ENCODE results near the gene DICER1. TPM values are rescaled to one million over a fixed set of nuclear protein-coding genes. Genes with fewer than 3 reads are reported as not detected.
A peak's percentile ranks its signal among the peaks of the same experiment; 100 is the strongest.
"Not testable (repeated sequence)": the region's sequence is repeated elsewhere in the genome, so short reads cannot be mapped to it uniquely, and the experiment has no call there.

Gene DICER1, protein sequence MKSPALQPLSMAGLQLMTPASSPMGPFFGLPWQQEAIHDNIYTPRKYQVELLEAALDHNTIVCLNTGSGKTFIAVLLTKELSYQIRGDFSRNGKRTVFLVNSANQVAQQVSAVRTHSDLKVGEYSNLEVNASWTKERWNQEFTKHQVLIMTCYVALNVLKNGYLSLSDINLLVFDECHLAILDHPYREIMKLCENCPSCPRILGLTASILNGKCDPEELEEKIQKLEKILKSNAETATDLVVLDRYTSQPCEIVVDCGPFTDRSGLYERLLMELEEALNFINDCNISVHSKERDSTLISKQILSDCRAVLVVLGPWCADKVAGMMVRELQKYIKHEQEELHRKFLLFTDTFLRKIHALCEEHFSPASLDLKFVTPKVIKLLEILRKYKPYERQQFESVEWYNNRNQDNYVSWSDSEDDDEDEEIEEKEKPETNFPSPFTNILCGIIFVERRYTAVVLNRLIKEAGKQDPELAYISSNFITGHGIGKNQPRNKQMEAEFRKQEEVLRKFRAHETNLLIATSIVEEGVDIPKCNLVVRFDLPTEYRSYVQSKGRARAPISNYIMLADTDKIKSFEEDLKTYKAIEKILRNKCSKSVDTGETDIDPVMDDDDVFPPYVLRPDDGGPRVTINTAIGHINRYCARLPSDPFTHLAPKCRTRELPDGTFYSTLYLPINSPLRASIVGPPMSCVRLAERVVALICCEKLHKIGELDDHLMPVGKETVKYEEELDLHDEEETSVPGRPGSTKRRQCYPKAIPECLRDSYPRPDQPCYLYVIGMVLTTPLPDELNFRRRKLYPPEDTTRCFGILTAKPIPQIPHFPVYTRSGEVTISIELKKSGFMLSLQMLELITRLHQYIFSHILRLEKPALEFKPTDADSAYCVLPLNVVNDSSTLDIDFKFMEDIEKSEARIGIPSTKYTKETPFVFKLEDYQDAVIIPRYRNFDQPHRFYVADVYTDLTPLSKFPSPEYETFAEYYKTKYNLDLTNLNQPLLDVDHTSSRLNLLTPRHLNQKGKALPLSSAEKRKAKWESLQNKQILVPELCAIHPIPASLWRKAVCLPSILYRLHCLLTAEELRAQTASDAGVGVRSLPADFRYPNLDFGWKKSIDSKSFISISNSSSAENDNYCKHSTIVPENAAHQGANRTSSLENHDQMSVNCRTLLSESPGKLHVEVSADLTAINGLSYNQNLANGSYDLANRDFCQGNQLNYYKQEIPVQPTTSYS (N-terminal part only)
- 39.9 and 74.6 TPM in 2 replicates for total RNA-seq

DNA sequence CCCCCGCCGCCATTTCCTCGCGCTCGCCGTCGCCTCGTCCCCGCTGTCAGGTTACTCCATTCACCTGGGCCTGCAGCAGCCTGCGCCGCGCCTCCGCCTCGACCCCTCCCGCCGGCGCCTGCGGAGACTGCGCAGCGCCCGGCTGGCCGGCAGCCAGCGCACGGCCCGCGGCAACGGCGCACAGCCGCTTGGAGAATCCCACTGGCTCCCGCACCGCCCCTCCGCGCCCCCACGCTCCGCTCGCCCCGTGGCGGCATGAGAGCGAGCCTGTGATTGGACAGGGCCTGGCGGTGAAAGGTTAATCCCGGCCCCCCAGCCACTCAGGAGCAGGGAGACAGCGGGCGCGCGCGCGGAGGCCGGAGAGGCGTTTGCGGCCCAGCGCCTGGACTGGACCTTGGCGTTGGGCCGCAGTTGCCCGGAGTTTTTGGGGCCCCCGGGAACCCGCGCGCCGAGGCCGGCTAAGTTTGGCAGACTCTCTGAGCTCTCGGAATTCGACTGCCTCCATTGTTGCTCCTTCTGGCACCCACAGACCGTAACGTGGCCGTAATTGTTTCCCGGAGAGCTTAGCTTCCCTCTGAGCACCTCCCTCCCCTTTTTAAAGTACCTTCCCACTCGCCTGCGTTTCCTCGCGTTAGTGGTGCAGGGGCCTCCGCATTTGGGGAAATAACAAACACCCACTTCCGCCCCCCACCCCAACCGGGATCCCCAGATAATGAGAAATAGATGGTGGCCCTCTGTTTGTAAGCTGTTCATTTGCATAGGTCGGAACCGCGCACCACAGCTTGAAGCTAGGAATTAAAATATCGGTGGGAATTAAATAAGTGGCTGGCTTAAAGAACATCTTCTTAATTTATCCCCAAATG, at the start of gene DICER1:
Gene DICER1, minus strand, starts transcription at position 203 of the 863 bp plus-strand sequence. CDS start 24,071 bp downstream, outside the sequence.
- DNase-seq (ENCODE audit: low read depth) = peak; percentile 70

- no peak for DNase-seq (ENCODE audit: low read depth)
Observed at GRCh38 chr14:95206534-95206933, 49.2 kb upstream of the DICER1 start.

GRCh38 chr14:95204705-95205104, 47.4 kb upstream of the DICER1 start:
- no peak for DNase-seq (ENCODE audit: low read depth)

GRCh38 chr14:95201745-95202144, 44.4 kb upstream of the DICER1 start:
- not testable (repeated sequence) for DNase-seq (ENCODE audit: low read depth)

GRCh38 chr14:95200404-95200803, 43.1 kb upstream of the DICER1 start:
- DNase-seq (ENCODE audit: low read depth) = no peak

DNA sequence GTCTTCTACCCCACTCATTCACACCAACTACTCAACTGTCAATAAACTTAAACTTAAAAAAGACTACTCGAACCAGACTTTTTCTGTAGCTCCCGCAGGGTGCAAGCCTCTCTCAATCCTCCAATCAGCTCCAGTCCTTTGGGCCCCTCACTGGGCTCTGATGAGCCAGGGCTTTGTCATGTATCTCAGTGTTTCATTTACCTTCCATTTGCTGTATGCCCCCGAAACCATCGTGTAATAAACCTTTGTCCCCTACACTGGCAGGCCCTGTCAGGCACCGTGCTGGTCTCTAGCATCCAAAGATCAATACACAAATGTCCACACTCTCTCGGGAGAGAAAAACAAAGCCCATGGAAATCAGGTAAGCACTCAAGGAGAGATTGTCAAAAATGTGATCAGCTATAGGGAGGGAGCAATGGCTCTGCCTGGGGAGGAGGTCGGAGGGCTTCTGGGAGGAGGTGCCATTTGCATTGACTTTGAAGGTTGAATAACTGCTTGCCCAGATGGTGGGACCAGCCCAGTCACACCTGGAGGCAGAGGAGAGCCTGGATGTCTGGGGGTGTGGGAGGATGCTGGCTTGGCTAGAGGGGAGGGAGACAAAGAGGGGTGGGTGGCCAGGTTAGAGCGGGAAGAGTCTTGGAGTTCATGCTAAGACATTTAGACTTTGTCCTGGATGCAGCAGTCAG, 42.1 kb upstream of the DICER1 start:
- no peak for DNase-seq (ENCODE audit: low read depth)

DNA sequence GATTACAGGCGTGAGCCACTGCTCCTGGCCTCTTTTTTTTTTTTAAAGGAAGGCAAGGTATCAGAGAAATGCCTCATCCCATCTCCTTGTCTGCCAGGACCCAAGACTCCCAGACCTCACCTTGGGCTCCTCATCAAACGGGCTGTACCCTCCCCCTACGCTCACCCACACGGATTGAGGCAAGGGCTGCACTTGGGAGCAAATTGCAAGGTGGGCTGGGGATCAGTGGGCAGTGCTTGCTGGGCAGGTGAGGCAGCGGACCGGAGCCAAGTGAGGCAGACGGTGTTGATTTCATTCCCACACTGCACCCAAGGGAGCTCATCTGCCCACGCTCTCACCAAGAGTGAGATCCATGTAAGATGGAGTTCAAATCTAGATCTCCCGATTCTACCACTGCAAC, 41.0 kb upstream of the DICER1 start:
- no peak for DNase-seq (ENCODE audit: low read depth)

DNA sequence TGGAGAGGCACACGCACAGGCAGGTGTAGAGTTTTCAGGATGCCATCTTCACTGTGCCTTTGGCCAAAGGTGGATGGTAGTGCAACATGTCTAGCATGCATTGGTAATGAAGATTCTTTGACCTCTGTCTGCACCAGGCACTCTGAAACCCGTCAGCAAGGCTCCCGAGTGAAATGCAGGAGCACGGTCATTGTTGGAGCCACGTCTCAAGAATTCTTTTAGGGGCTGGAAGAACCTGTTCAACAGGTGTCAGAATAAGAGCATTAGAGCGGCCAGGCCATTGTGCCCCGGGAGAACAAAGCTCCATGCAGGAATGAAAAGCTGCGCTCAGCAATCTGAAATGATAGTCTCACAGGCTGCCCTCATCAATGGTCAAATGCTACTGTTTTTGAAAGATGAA, 40.2 kb upstream of the DICER1 start:
- DNase-seq (ENCODE audit: low read depth) = peak; percentile 25

GRCh38 chr14:95196826-95197545, 39.7 kb upstream of the DICER1 start:
- DNase-seq (ENCODE audit: low read depth) = no peak

GRCh38 chr14:95196268-95196667, 38.9 kb upstream of the DICER1 start:
- no peak for DNase-seq (ENCODE audit: low read depth)

GRCh38 chr14:95195031-95195430, 37.7 kb upstream of the DICER1 start:
- no peak for DNase-seq (ENCODE audit: low read depth)

- DNase-seq (ENCODE audit: low read depth) = no peak
Observed at GRCh38 chr14:95193081-95193480, 35.8 kb upstream of the DICER1 start.

- no peak for DNase-seq (ENCODE audit: low read depth)
Observed at GRCh38 chr14:95192311-95192710, 35.0 kb upstream of the DICER1 start.

- no peak for DNase-seq (ENCODE audit: low read depth)
Observed at GRCh38 chr14:95191445-95192199, 34.3 kb upstream of the DICER1 start.

- DNase-seq (ENCODE audit: low read depth) = no peak
Observed at GRCh38 chr14:95190857-95191256, 33.5 kb upstream of the DICER1 start.

GRCh38 chr14:95190346-95190840, 33.1 kb upstream of the DICER1 start:
- DNase-seq (ENCODE audit: low read depth) = no peak

- no peak for DNase-seq (ENCODE audit: low read depth)
Observed at GRCh38 chr14:95189367-95190132, 32.2 kb upstream of the DICER1 start.

- no peak for DNase-seq (ENCODE audit: low read depth)
Observed at GRCh38 chr14:95188380-95188779, 31.1 kb upstream of the DICER1 start.

All from renal cortical epithelial cell (primary cell).